ENCODE results near the gene ZYX.

ZYX gene

DNA sequence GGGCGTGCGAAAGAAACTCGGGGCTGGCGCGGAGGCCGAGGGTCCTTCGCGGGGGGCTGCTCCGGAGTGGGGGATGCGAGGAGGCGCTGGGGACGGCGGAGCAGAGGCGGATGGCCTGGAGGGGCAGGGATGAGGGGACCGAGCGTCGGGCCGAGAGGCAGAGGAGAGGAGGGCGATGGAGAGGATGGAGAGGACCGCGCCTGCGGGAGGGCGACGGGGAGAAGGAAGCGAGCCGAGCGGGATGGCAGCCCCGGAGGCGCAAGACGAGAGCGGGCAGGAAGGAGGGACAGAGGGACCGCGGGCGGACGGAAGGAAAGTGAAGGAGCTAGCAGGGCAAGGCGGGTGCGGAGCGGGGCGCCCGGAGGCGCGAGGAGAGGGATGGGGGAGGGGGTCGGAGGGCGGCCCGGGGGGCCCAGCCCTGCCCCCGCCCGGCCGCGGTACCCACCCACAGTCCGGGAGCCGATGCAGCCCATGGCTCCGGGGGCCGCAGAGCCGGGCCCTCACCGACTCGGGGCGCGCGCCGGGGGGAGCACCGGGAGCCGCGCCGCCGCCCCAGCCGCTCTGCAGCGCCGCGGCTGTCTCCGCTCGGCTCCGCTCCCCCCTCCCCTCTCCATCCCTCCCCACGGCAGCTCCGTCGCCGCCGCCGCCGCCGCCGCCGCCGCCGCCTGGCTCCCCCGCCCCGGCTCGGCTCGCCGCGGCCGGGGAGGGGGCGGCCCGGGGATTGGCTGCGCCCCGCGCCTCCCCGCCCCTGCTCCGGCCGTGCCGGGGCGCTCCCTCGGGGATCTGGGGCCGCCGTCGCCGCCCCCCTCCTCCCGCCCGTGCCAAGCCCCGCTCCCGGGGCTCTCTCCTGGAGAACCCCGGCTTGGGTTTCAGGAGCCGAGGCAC lies 18.8 kb upstream of the ZYX start, which contains the start of gene FAM131B:
FAM131B (minus strand) TSS at position 583 of the 885 bp plus-strand sequence; CDS start at position 473, 110 bp downstream.
- no peak for DNase-seq

DNA sequence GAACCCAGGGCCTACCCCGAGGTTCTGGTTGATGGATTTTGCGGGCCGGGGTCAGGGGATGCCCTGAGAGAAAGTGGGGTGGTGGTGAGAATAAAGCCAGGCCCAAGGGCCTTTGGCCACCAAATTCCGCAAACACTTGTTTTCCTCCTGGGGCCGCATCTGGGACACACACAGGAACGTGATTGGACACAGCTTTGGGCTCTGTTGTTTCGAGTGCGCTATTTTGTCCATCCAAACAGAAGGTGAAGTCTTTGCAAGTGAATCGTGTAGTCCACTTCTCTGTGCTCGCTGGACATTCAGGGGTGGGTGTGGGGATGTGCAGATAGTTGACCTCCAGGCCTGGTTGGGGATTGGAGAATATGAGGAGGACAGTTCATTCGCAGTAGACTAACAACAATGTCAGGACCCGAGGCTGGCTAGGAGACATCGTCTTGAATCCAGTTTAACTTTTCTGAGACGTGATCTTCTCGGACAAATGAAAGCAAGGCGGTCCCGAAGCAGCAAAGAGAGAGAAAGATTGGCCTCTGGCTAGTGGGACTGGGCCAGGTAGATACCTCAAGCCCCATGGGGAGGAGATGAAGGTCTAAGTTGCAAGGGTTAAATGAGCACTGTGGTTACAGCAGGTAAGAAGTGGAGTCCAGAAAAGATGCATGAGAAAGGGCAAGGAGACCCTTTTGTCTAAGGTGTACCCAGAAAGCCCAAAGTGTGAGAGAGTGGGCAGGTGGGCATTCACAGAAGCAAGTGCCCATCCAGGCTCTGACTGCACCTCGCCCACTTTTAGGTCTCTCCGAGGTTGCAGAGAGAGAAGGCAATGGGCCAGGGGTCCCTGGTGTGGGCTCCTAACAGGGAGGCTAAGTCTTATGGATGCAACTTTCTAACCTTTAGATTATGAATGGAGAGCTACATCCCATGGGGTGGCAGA lies 17.9 kb upstream of the ZYX start:
- DNase-seq: no peak

DNA sequence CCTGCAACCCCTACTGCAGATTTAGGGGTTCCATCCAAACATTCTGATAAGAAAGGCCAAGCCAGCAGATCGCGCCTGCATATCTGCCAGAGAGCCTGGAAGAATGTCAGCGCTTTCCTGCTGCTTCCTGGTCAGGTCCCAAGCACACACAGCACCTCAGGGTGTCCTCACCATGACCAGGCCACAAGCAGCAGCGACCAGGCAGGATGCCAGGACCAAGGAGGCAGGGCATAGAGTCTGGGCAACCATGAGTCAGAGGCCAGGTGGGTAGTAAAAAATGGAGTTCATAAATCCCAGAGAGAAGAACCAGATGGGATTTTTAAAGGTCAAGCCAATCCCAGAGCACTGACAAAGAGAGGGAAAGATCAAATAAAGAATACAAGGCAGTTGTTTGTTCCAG lies 13.2 kb upstream of the ZYX start:
- no peak for DNase-seq

DNA sequence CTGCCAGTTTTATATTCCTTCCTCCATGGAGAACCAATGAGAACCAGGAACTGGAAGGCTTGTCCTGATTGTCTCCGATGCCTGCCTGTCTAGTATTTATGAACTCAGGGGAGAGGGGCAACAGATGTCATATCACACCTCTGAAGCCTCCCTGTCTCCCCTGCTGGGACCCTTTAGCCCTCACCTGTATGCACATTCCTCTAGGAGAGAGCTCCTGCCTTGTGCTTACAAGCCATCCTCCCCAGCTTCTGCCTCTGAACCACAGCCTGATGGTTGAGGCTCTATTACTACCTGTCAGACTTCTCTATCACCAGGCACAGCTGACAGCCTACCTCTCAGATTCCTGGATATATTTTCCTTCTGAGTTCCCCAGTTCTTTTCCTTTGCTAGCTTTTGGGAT lies 12.8 kb upstream of the ZYX start:
- no peak for DNase-seq

DNA sequence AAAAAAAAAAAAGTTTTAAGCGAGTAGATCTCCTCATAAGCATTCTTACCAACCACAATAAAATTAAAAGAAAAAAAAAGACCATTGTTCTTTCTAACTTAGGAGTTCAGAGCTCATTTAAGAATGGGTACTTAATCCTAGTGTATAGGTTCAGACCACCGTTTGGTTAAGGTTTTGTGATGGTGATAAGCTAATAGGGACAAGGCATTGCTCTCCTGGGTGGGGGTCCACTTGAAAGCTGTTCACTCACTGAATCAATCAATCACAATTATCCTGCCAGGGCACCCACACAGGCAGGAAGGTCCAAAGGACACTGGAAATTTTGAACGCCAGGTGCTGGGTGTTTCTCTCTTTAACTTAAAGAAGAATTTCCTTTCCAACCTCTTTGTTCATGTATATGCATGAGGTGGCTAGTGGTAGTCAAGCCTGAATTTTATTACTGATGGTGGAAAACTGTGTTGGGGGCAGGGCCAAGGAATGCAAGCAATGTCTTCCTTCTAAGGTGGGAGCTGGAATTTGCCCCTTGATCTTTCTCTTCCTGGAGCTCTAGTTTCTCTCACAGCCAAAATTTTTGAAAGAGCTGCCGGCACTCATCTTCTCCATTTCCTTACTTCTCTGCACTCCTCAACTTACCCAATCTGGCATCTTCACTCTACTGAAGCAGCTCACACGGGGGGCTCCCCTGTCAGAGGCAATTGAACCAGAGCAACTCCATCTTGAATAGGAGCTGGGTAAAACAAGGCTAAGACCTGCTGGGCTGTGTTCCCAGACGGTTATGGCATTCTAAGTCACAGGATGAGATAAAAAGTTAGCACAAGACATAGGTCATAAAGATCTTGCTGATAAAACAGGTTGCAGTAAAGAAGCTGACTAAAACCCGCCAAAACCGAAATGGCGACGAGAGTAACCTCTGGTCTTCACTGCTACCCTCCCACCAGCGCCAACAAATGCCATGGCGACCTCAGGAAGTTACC lies 11.2 kb upstream of the ZYX start:
- no peak for DNase-seq

DNA sequence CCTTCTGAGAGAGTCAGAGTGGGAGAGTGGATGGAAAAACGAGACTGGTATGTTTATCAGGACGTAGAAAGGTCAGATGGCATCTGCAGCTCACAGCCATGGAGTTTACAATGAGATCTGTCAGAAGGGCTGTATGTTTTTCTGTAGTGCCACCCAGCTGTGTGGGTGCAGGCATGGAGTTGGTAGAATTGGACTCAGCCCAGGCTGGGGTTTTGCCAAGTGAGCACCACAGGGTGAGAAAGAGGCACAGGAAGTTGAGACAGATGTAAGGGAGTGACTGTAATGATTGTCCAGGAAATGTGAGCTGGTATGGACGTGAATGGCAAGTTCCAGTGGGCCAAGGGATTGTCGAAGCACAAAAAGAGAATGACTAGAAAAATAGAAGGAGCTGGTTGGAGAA lies 9.1 kb upstream of the ZYX start:
- DNase-seq: no peak

DNA sequence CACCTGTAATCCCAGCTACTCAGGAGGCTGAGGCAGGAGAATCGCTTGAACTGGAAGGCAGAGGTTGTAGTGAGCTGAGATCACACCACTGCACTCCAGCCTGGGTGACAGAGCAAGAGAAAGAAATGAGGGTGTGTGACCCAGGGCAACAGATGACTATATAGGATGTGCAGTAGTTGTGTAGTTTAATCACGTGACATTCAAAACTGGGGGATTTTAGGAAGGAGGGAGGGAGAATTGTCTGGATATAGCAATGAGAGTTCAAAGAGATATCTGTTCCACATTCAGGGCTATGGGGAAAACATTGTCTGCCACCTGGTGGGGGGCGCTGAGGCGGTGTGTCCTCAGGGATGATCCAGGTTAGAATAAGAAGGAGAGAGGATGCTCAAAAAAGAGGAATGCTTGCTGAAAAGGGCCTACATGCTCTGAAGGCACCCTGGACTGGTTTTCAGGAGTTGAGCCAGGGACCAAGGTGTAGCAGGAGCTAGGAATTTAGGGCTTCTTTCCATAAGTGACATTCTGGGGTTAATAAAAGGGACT lies 7.8 kb upstream of the ZYX start:
- no peak for DNase-seq

DNA sequence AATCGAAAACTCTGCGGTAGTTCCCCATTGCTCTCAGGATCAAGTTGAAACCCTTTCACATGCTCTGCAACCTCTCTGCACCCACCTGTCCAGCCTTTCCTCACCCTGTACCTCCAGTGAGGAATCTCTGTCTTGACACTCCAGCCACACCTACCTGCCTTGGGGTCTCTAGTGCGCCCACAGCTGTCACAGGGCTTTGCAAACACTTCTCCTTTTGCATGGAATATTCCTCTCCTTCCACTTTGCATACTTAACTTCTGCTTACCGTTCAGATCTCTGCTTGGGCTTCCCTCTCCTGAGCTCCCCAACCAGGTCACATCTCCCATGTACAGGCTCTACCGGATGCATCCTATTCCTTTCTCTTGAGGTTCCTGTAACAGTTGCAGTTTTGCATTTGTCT lies 6.6 kb upstream of the ZYX start:
- no peak for DNase-seq

DNA sequence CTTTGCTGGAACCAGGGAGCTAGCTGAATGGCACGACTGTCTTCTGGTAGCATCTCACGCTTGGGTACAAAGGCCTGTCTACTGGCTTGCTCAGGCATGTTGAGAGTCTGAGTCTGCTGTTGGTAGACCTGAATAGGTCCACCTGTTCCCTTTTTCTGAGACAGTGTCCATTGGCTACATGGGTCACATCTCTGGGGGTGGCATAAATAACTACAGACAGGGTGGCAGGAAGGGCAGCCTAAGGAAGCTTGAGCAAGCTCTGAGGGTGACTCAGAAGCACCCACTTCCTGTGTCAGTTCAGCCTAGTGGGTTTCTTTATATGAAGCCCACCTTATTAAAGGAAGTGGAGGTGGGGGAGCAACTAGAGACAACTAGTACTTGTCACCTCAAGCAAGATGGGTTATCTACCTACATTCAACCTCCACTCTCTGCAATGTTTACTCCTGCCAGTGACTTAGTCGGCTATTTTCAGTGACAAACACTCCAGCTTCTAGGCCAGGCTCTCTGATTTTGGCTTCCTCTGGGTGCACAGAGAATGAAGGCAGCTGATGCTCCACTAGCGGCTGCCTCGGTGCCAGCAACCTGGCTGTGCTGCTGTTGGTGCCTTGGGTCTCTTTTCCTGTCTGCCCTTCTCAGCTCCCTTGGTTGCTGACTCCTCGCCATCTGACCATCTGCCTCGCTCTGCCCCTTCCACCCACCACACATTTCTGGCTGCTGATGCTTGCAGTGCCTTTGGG lies 5.7 kb upstream of the ZYX start:
- peak; percentile 50 for DNase-seq

DNA sequence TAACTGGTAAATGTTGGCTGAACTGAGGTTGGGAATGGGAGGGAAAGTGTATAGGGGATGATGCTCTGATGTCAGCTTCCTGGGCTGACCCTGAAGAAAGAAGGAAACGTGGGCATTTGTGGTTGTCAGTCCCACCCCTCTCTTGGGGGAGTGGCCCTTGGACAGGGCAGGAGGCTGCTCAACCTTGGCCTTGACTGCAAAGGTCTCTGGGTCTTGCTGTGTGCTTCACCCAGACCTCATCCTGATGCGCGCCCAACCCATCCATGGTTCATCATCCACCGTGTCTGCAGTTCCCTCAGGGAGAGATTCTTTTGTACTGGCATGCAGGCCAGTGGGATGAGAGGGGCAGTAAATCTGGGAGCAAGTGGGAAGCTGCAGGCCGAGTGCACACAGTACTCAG lies 4.7 kb upstream of the ZYX start:
- no peak for DNase-seq

DNA sequence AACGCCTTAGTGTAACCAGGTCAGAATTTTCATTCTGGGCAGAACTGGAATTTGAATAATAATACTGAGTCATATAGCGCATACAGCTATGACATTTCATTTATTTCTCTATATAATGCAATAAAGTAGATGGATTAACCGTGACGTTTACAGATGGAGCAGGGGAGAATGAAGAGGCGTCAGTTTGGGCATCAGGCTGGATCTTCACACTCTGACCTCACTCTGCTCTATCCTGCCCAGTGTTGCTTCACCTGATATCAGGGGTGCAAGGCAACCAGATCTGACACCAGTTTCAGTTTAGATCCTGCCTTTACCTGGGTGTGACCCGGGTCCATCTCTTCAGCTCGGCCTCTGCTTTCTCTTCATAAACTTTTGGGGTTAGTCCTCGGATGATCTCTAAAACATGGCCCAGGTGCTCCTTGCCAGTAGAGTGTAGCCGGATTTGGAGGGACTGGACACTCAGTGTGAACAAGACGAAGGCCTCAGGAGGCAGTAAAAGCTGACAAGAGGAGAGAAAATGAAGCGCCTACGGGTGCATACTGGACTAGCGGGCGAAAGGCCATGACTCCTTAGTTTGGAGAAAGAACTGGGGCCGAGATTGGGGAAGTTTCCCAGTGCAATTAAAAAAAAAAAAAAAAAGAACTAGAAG lies 1.4 kb upstream of the ZYX start:
- no peak for DNase-seq

DNA sequence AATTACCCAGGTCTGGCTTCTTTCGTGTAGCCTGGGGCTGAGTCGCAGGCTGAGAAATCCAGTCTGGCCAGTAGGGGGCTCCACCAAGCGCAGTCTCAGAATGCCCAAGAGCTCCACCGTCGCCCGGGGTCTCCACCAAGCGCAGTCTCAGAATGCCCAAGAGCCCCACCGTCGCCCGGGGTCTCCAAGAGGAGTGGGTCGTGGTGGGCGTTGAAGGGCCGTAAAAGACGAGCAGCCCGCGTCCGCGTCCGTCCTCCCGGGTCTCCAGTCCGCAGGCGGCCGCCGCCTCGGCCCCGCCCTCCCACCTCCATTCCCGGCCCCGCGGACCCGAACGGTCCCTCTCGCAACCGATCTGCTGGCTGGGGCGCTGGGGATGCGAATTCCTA lies 892 bp upstream of the ZYX start:
- peak; percentile 32 for DNase-seq

DNA sequence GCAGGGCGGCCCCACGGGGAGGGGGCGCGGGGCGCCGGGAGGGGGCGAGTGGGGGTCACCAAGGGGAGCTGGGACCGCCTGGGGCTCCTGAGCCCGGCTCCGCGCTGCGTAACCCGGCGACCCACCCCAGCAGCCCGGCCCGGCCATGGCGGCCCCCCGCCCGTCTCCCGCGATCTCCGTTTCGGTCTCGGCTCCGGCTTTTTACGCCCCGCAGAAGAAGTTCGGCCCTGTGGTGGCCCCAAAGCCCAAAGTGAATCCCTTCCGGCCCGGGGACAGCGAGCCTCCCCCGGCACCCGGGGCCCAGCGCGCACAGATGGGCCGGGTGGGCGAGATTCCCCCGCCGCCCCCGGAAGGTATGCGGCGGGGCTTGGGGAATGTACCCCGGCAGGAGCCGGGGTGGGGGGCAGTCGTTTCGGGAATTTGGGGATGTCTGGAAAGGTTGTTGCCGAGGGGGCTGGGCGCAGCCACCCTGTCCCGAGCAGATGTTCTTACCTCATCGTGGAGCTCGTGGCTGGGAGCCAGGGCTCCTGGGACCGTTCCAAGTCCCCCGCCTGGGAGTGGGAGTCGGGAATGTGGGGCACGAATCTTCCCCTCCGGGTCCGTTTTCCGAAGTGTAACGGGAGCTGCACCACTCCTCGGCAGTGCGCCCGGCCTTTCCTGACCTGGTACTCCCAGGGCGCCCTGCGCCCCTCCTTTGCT lies 431 bp downstream of the ZYX start:
- no peak for DNase-seq

DNA sequence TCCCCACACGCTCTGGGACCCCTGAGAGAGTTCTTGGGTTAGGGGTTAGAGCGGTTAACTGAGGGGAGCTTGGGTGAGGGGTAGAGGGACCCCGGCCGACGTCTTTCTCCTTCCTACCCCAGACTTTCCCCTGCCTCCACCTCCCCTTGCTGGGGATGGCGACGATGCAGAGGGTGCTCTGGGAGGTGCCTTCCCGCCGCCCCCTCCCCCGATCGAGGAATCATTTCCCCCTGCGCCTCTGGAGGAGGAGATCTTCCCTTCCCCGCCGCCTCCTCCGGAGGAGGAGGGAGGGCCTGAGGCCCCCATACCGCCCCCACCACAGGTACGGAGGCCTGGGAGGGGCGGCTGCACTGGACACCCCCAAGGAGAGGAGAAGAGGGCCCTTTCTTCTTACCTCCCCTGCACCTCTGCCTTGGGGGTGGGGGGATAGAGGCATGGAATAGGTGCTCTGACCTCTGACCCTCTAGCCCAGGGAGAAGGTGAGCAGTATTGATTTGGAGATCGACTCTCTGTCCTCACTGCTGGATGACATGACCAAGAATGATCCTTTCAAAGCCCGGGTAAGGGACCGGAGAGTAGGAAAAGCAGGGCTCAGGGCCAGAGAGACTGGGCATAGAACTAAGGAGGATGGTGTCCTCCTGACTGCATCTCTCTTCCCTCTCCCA lies 1.1 kb downstream of the ZYX start:
- DNase-seq: no peak

DNA sequence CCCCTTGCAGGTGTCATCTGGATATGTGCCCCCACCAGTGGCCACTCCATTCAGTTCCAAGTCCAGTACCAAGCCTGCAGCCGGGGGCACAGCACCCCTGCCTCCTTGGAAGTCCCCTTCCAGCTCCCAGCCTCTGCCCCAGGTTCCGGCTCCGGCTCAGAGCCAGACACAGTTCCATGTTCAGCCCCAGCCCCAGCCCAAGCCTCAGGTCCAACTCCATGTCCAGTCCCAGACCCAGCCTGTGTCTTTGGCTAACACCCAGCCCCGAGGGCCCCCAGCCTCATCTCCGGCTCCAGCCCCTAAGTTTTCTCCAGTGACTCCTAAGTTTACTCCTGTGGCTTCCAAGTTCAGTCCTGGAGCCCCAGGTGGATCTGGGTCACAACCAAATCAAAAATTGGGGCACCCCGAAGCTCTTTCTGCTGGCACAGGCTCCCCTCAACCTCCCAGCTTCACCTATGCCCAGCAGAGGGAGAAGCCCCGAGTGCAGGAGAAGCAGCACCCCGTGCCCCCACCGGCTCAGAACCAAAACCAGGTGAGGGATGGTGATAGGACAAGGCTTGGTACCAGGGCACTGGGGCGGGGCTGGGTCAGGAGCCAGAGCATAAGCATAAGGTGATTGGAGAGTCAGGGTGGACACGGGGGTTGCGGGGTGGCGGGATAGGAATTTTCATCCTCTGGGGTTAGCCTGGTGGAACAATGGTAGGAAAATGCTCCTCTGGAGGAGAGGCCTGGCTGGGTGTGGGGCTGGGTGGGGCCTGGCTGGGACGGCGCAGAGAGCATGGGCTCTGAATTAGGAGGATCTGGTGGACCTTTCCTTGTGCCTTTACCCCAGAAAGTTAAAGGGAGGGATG lies 1.9 kb downstream of the ZYX start:
- no peak for DNase-seq

DNA sequence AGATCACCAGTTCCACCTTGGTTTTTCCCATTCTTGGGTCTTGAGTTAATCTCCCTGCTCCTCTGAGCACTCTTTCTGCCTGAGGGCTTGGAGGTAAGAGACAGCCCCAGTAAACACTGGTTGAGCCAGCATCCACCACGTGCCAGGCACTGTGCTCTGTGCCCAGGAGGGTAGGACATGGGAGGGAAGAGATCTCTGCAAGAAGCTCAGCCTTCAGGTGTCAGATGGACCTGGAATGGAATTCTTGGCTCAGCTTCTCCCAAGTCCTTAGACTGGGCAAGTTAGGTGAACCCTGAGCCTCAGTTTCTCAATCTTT lies 2.5 kb downstream of the ZYX start:
- DNase-seq: no peak

DNA sequence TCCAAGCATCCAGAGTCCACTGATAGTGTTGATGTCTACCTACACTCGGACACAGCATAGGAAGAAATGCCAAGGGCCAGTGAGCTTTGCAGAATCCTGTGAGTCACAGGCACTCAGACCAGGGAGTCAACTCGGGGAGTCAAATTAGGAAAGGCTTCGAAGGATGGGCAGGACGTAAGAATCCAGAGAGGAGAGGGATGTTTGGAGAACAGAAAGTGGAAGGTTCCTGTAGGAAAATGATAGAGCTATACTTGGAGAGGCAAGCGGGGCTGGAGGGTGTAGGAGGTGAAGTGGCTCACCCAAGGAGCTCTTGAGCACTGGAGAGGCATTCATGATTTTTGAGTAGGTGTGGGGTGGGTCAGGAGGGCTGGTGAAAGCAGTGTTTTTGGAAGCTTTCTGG lies 3.0 kb downstream of the ZYX start:
- DNase-seq: no peak

DNA sequence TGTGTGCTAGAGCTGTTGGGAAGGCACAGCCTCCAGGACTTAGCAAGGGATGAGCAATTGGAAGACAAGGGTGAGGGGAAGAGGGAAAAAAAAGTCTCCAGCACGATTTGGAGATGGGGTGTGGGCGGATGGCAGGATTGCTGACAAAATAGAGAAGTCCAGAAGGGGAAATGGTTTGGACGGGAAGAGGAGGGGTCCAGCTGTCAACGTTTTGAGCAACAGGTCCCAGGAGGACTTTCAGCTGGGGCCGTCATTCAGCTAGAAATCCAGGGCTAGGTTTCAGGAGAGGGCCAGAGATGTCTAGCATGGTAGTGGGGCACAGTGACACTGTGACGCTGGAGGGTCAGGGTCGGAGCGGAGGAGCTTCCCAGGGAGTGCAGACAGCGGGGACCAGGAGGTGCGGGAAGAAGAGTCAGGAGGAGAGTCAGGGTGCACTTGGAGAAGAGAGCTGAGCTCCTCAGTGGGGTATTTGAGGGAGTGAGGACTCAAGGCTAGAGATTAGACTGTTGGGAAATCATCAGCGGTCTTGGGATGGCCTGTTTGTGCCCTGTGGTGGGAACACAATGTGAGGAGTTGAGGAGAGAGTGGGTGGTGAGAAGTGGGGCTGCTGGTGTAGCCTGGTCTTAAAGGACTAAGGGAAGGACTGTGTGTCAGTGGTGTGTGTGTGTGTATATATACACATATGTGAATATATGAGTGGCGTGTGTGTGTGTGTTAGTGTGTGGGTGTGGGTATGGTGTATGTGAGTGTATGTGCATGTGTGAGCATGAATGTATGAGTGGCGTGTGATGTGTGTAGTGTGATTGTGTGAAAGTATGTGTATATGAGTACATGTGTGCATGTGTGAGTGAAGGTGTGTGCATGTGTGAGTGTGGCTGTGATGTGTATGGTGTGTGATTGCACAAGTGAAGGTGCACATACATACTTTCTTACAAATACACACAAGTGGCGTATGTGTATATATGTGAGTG lies 3.8 kb downstream of the ZYX start:
- DNase-seq: no peak

All from KG1 (cell line).